CD8-positive, alpha-beta memory T cell (primary cell): ENCODE measurements around the gene SOX8. TPM values are rescaled to one million over a fixed set of nuclear protein-coding genes. Genes with fewer than 3 reads are reported as not detected.

ENCODE experiments used
- CTCF ChIA-PET: fragments of 350-600 bp; sonication (Branson Sonifier 250); formaldehyde crosslinking; loops from one replicate; lab custom pipeline; 2021; ENCODE audit warnings: antibody characterized with exemption; lab: Charles Lee
- POLR2A ChIA-PET: fragments of 350-600 bp; sonication (Branson Sonifier 250); formaldehyde crosslinking; loops from one replicate; lab custom pipeline; 2021; ENCODE audit warnings: antibody characterized with exemption; lab: Charles Lee
- DNase-seq, 5 donors: peaks; one replicate each; pipeline versions ENCODE4 v3.0.0 to v3.0.0-alpha.2; 2020 to 2022; ENCODE audit warnings: mixed read lengths in 1 of 5
- H3K27ac ChIP-seq: one replicate; pipeline ENCODE4 v1.7.0; 2013; ENCODE audit warnings: low read depth, mild to moderate bottlenecking, low read length, moderate library complexity
- H3K27me3 ChIP-seq: 2 replicates; pipeline ENCODE4 v1.7.0; 2013; ENCODE audit warnings: low read length, mild to moderate bottlenecking; ENCODE audit not compliant: insufficient read depth, poor library complexity, severe bottlenecking
- H3K36me3 ChIP-seq: 2 replicates; pipeline ENCODE4 v1.7.0; 2013; ENCODE audit warnings: mild to moderate bottlenecking, low read length, moderate library complexity; ENCODE audit not compliant: insufficient read depth
- H3K4me1 ChIP-seq: 2 replicates; pipeline ENCODE4 v1.7.0; 2013; ENCODE audit warnings: mild to moderate bottlenecking, low read length, moderate library complexity; ENCODE audit not compliant: insufficient read depth
- H3K4me3 ChIP-seq: 2 replicates; pipeline ENCODE4 v1.7.0; 2013; ENCODE audit warnings: mild to moderate bottlenecking, low read length
- H3K9me3 ChIP-seq: 2 replicates; pipeline ENCODE4 v1.7.0; 2013; ENCODE audit warnings: mild to moderate bottlenecking, low read length
- H3K27ac Mint-ChIP-seq, 8 donors: one replicate each; pipeline ENCODE4 v1.8.0; 2020 to 2021; ENCODE audit warnings: mixed read lengths in 8 of 8, mild to moderate bottlenecking in 6 of 8, inconsistent platforms in 3 of 8, moderate library complexity in 3 of 8
- H3K27me3 Mint-ChIP-seq, 2 donors: one replicate each; pipeline ENCODE4 v1.8.0; 2020 to 2021; ENCODE audit warnings: mixed read lengths in 2 of 2, mild to moderate bottlenecking in 1 of 2, moderate library complexity in 1 of 2
- H3K36me3 Mint-ChIP-seq, 3 donors: one replicate each; pipeline ENCODE4 v1.8.0; 2020 to 2021; ENCODE audit warnings: mixed read lengths in 3 of 3, inconsistent platforms in 1 of 3, mild to moderate bottlenecking in 1 of 3
- H3K4me1 Mint-ChIP-seq, 3 donors: one replicate each; pipeline ENCODE4 v1.8.0; 2020 to 2021; ENCODE audit warnings: mixed read lengths in 3 of 3, inconsistent platforms in 1 of 3, mild to moderate bottlenecking in 1 of 3
- H3K4me3 Mint-ChIP-seq, 7 donors: one replicate each; pipeline ENCODE4 v1.8.0; 2020 to 2021; ENCODE audit warnings: mixed read lengths in 7 of 7, mild to moderate bottlenecking in 6 of 7, moderate library complexity in 4 of 7, inconsistent platforms in 2 of 7
- H3K9me3 Mint-ChIP-seq, 5 donors: one replicate each; pipeline ENCODE4 v1.8.0; 2020 to 2022; ENCODE audit warnings: mixed read lengths in 5 of 5, mild to moderate bottlenecking in 3 of 5, moderate library complexity in 2 of 5, inconsistent platforms in 1 of 5
- polyA plus RNA-seq: library from polyadenylated mRNA; unstranded; fragments of 300-500 nt; fragmentation: Illumina TruSeq; gene quantifications from one replicate; pipeline ENCODE4 v1.2.3, GENCODE V29; 2021
- total RNA-seq, 2 experiments: library from RNA; stranded (reverse); gene quantifications; one replicate each; pipeline ENCODE4 v1.2.3, GENCODE V29; 2021

Gene SOX8
- total and polyA plus RNA-seq, 3 experiments from 2014 or later: 0.39 to 0.62 (median 0.39) TPM

GRCh38 chr16:998615-999014, 17.0 kb downstream of the SOX8 start:
- CTCF ChIA-PET: interaction anchor here (1.2 to 1.5 kb wide), 3 partner anchors 10 to 59 kb away, joined by 4 to 5 read pairs (median 4); partner anchors contain the start of gene SOX8
- POLR2A ChIA-PET: interaction anchor here (1.5 kb wide), 1 partner anchor 18 kb away, joined by 11 read pairs; the partner anchor contains the start of gene SOX8

GRCh38 chr16:999677-1000076, 18.1 kb downstream of the SOX8 start:
- no peaks in the 10 kb centered on the region for H3K9me3 Mint-ChIP-seq
- no peak overlapping the region for H3K4me3 Mint-ChIP-seq
- peaks cover 0 to 2% (median 0%) of the 10 kb centered on the region in 3 donors for H3K36me3 Mint-ChIP-seq
- peaks cover 60% of the 10 kb centered on the region for H3K4me1 ChIP-seq
- peak overlapping the region in 1 of 8 donors; percentile 87 for H3K27ac Mint-ChIP-seq
- no peak for DNase-seq
- H3K9me3 ChIP-seq: no peaks in the 10 kb centered on the region
- H3K4me1 Mint-ChIP-seq: peaks cover 34 to 75% (median 46%) of the 10 kb centered on the region in 3 donors
- POLR2A ChIA-PET: no interaction called here
- no peaks in the 10 kb centered on the region for H3K27me3 ChIP-seq
- no peaks in the 10 kb centered on the region for H3K36me3 ChIP-seq
- H3K27me3 Mint-ChIP-seq: no peaks in the 10 kb centered on the region
- no peak overlapping the region for H3K4me3 ChIP-seq
- H3K27ac ChIP-seq: no peak overlapping the region
- CTCF ChIA-PET: interaction anchor here (1.5 to 1.6 kb wide), 2 partner anchors 19 to 57 kb away, joined by 4 to 5 read pairs; partner anchors contain the start of gene SOX8

More at GRCh38 chr16:998615-999014, 17.0 kb downstream of the SOX8 start:
- Mint-ChIP-seq H3K36me3 (peaks cover 0 to 2% (median 0%) of the 10 kb centered on the region in 3 donors), H3K4me3 (peak overlapping the region in 3 of 7 donors; percentile 77 to 85 (median 81)), H3K4me1 (peaks cover 29 to 67% (median 40%) of the 10 kb centered on the region in 3 donors), H3K27me3 (no peaks in the 10 kb centered on the region), H3K9me3 (no peaks in the 10 kb centered on the region), H3K27ac (peak overlapping the region in 6 of 8 donors; percentile 41 to 87 (median 58))
- H3K27me3 ChIP-seq: no peaks in the 10 kb centered on the region
- DNase-seq: no peak
- no peak overlapping the region for H3K4me3 ChIP-seq
- H3K27ac ChIP-seq: no peak overlapping the region
- H3K9me3 ChIP-seq: no peaks in the 10 kb centered on the region
- H3K4me1 ChIP-seq: peaks cover 49% of the 10 kb centered on the region
- no peaks in the 10 kb centered on the region for H3K36me3 ChIP-seq

- DNase-seq: no peak
- no peak overlapping the region for H3K4me3 ChIP-seq
- ChIA-PET POLR2A (interaction anchor here (0.6 kb wide), 1 partner anchor 36 kb away, joined by 3 read pairs; no protein-coding TSS in a partner anchor), CTCF (interaction anchor here (1.3 to 1.6 kb wide), 3 partner anchors 20 to 58 kb away, joined by 3 to 5 read pairs (median 4); partner anchors contain the start of gene SOX8)
- peaks cover 35 to 70% (median 46%) of the 10 kb centered on the region in 3 donors for H3K4me1 Mint-ChIP-seq
- no peaks in the 10 kb centered on the region for H3K9me3 Mint-ChIP-seq
- H3K27ac ChIP-seq: no peak overlapping the region
- peaks cover 64% of the 10 kb centered on the region for H3K4me1 ChIP-seq
- H3K4me3 Mint-ChIP-seq: no peak overlapping the region
- H3K36me3 ChIP-seq: no peaks in the 10 kb centered on the region
- no peaks in the 10 kb centered on the region for H3K9me3 ChIP-seq
- H3K27me3 Mint-ChIP-seq: no peaks in the 10 kb centered on the region
- H3K27ac Mint-ChIP-seq: no peak overlapping the region
- H3K36me3 Mint-ChIP-seq: no peaks in the 10 kb centered on the region
- no peaks in the 10 kb centered on the region for H3K27me3 ChIP-seq
These were observed 19.0 kb downstream of the SOX8 start for GRCh38 chr16:1000608-1001007.

GRCh38 chr16:1001096-1001495, 19.5 kb downstream of the SOX8 start:
- ChIA-PET CTCF (interaction anchor here (1.3 to 1.4 kb wide), 2 partner anchors 54 to 57 kb away, joined by 3 to 4 read pairs; no protein-coding TSS in a partner anchor), POLR2A (no interaction called here)
- H3K9me3 ChIP-seq: no peaks in the 10 kb centered on the region
- no peaks in the 10 kb centered on the region for H3K36me3 Mint-ChIP-seq
- no peaks in the 10 kb centered on the region for H3K36me3 ChIP-seq
- H3K9me3 Mint-ChIP-seq: no peaks in the 10 kb centered on the region
- no peaks in the 10 kb centered on the region for H3K27me3 Mint-ChIP-seq
- DNase-seq: no peak
- H3K27ac Mint-ChIP-seq: no peak overlapping the region
- H3K4me1 Mint-ChIP-seq: peaks cover 32 to 69% (median 43%) of the 10 kb centered on the region in 3 donors
- H3K27me3 ChIP-seq: no peaks in the 10 kb centered on the region
- H3K4me1 ChIP-seq: peaks cover 59% of the 10 kb centered on the region
- no peak overlapping the region for H3K4me3 ChIP-seq
- H3K27ac ChIP-seq: no peak overlapping the region
- peak overlapping the region in 1 of 7 donors; percentile 56 for H3K4me3 Mint-ChIP-seq

GRCh38 chr16:1002399-1003166, 21.0 kb downstream of the SOX8 start:
- H3K9me3 Mint-ChIP-seq: no peaks in the 10 kb centered on the region
- POLR2A ChIA-PET: interaction anchor here (1.9 kb wide), 1 partner anchor 21 kb away, joined by 7 read pairs; the partner anchor contains the start of gene SOX8
- H3K36me3 Mint-ChIP-seq: no peaks in the 10 kb centered on the region
- no peaks in the 10 kb centered on the region for H3K9me3 ChIP-seq
- H3K4me3 ChIP-seq: no peak overlapping the region
- H3K27ac ChIP-seq: no peak overlapping the region
- peak overlapping the region in 5 of 7 donors; percentile 8 to 66 (median 33) for H3K4me3 Mint-ChIP-seq
- peak overlapping the region in 5 of 8 donors; percentile 26 to 61 (median 45) for H3K27ac Mint-ChIP-seq
- H3K27me3 ChIP-seq: no peaks in the 10 kb centered on the region
- H3K27me3 Mint-ChIP-seq: no peaks in the 10 kb centered on the region
- DNase-seq: peak in 2 of 5 donors; percentile 36 to 81
- H3K36me3 ChIP-seq: no peaks in the 10 kb centered on the region
- H3K4me1 Mint-ChIP-seq: peaks cover 25 to 55% (median 33%) of the 10 kb centered on the region in 3 donors
- H3K4me1 ChIP-seq: peaks cover 48% of the 10 kb centered on the region
- CTCF ChIA-PET: interaction anchor here (1.6 kb wide), 1 partner anchor 38 kb away, joined by 3 read pairs; no protein-coding TSS in a partner anchor

GRCh38 chr16:1003391-1004347, 22.1 kb downstream of the SOX8 start:
- H3K27me3 Mint-ChIP-seq: peaks cover 3 to 4% of the 10 kb centered on the region in 2 donors
- Histone ChIP-seq H3K27me3 (no peaks in the 10 kb centered on the region), H3K4me1 (peaks cover 39% of the 10 kb centered on the region), H3K36me3 (no peaks in the 10 kb centered on the region), H3K9me3 (no peaks in the 10 kb centered on the region), H3K4me3 (peak overlapping the region; percentile 29), H3K27ac (no peak overlapping the region)
- peak overlapping the region; percentile 76 to 87 (median 80) for H3K4me3 Mint-ChIP-seq
- H3K36me3 Mint-ChIP-seq: no peaks in the 10 kb centered on the region
- CTCF ChIA-PET: interaction anchor here (1.6 kb wide), 1 partner anchor 39 kb away, joined by 3 read pairs; no protein-coding TSS in a partner anchor
- H3K9me3 Mint-ChIP-seq: no peaks in the 10 kb centered on the region
- DNase-seq: peak in 3 of 5 donors; percentile 26 to 59 (median 53)
- peaks cover 15 to 45% (median 23%) of the 10 kb centered on the region in 3 donors for H3K4me1 Mint-ChIP-seq
- H3K27ac Mint-ChIP-seq: peak overlapping the region; percentile 66 to 94 (median 86)
- POLR2A ChIA-PET: interaction anchor here (0.5 to 1.9 kb wide), 2 partner anchors 22 to 182 kb away, joined by 4 to 7 read pairs; partner anchors contain the start of gene SOX8

- H3K27ac ChIP-seq: no peak overlapping the region
- Mint-ChIP-seq H3K9me3 (no peaks in the 10 kb centered on the region), H3K4me3 (peak overlapping the region in 1 of 7 donors; percentile 62), H3K4me1 (peaks cover 14 to 36% (median 21%) of the 10 kb centered on the region in 3 donors), H3K27ac (peak overlapping the region in 4 of 8 donors; percentile 32 to 76 (median 46)), H3K36me3 (no peaks in the 10 kb centered on the region), H3K27me3 (peaks cover 7% of the 10 kb centered on the region in 2 donors)
- H3K4me1 ChIP-seq: peaks cover 29% of the 10 kb centered on the region
- H3K9me3 ChIP-seq: no peaks in the 10 kb centered on the region
- H3K27me3 ChIP-seq: no peaks in the 10 kb centered on the region
- H3K4me3 ChIP-seq: no peak overlapping the region
- no peaks in the 10 kb centered on the region for H3K36me3 ChIP-seq
- CTCF ChIA-PET: no interaction called here
- POLR2A ChIA-PET: no interaction called here
- DNase-seq: no peak
These were observed 23.7 kb downstream of the SOX8 start for GRCh38 chr16:1005286-1005685.
